HEK293T (cell line): ENCODE results near the gene EYS.

Source experiments
- ARNT ChIP-seq: fragments of 450-650 bp; IDR thresholded peaks from 2 replicates; pipeline ENCODE4 v1.6.1; 2017; ENCODE audit warnings: mild to moderate bottlenecking
- BHLHE40 ChIP-seq: fragments of 450-650 bp; IDR thresholded peaks from 2 replicates; pipeline ENCODE4 v1.6.1; 2016; ENCODE audit warnings: mild to moderate bottlenecking, moderate library complexity, borderline replicate concordance
- FOXA1 ChIP-seq: fragments of 450-650 bp; IDR thresholded peaks from 2 replicates; pipeline ENCODE4 v1.6.1; 2016; ENCODE audit warnings: mild to moderate bottlenecking
- FOXK2 ChIP-seq: fragments of 450-650 bp; IDR thresholded peaks from 2 replicates; pipeline ENCODE4 v1.6.1; 2016; ENCODE audit warnings: mild to moderate bottlenecking
- NFRKB ChIP-seq: fragments of 450-650 bp; IDR thresholded peaks from 2 replicates; pipeline ENCODE4 v1.6.1; 2016; ENCODE audit warnings: mild to moderate bottlenecking, moderate library complexity
- PKNOX1 ChIP-seq: fragments of 450-650 bp; IDR thresholded peaks from 2 replicates; pipeline ENCODE4 v1.6.1; 2016
- SP1 ChIP-seq: fragments of 450-650 bp; IDR thresholded peaks from 2 replicates; pipeline ENCODE4 v1.6.1; 2017
- TARDBP ChIP-seq: fragments of 450-650 bp; IDR thresholded peaks from 2 replicates; pipeline ENCODE4 v1.6.1; 2016
- ZNF384 ChIP-seq: fragments of 450-650 bp; IDR thresholded peaks from 2 replicates; pipeline ENCODE4 v1.6.1; 2016

GRCh38 chr6:64221776-64222175 lies 1485.2 kb downstream of the EYS start:
- no peak for TF ChIP-seq SP1
- no peak for TF ChIP-seq ZNF384
- no peak for TF ChIP-seq ARNT
- no peak for TF ChIP-seq FOXA1
- TF ChIP-seq FOXK2 = no peak
- no peak for TF ChIP-seq BHLHE40
- no peak for TF ChIP-seq TARDBP
- TF ChIP-seq PKNOX1 = no peak
- no peak for TF ChIP-seq NFRKB
